HG03565 (cell line): ENCODE measurements around the gene SMARCD3.

Experiments
- ATAC-seq: cut with Tn5 transposase; IDR thresholded peaks from one replicate; pipeline ENCODE4 v1.9.1; 2021; ENCODE audit warnings: mild to moderate bottlenecking, moderate library complexity; ENCODE audit not compliant: unreplicated experiment

Gene SMARCD3

GRCh38 chr7:151212626-151213025 lies 35.9 kb downstream of the SMARCD3 start:
- ATAC-seq = no peak

- ATAC-seq = no peak
Observed at GRCh38 chr7:151211155-151211772, 37.2 kb downstream of the SMARCD3 start.

- no peak for ATAC-seq
Observed at GRCh38 chr7:151210087-151210854, 38.2 kb downstream of the SMARCD3 start, which contains the start of gene H2BK1. H2BK1 (minus strand) TSS chr7:151210488; CDS start chr7:151210318, 170 bp downstream.

- ATAC-seq = no peak
Observed at GRCh38 chr7:151209588-151209987, 38.9 kb downstream of the SMARCD3 start.

- ATAC-seq = no peak
Observed at GRCh38 chr7:151208253-151208862, 40.1 kb downstream of the SMARCD3 start.

- no peak for ATAC-seq
Observed at GRCh38 chr7:151207804-151208203, 40.7 kb downstream of the SMARCD3 start.

- no peak for ATAC-seq
Observed at GRCh38 chr7:151207315-151207714, 41.2 kb downstream of the SMARCD3 start.

GRCh38 chr7:151206914-151207313 lies 41.6 kb downstream of the SMARCD3 start:
- ATAC-seq = no peak

GRCh38 chr7:151205730-151206129 lies 42.8 kb downstream of the SMARCD3 start:
- no peak for ATAC-seq

- no peak for ATAC-seq
Observed at GRCh38 chr7:151204383-151205032, 44.0 kb downstream of the SMARCD3 start.

GRCh38 chr7:151202836-151203235 lies 45.7 kb downstream of the SMARCD3 start:
- no peak for ATAC-seq

- ATAC-seq = no peak
Observed at GRCh38 chr7:151201751-151202150, 46.7 kb downstream of the SMARCD3 start.

GRCh38 chr7:151201344-151201743 lies 47.1 kb downstream of the SMARCD3 start:
- no peak for ATAC-seq

- no peak for ATAC-seq
Observed at GRCh38 chr7:151198945-151199848, 49.3 kb downstream of the SMARCD3 start.

GRCh38 chr7:151197932-151198331 lies 50.6 kb downstream of the SMARCD3 start:
- no peak for ATAC-seq

- ATAC-seq = no peak
Observed at GRCh38 chr7:151195616-151196450, 52.7 kb downstream of the SMARCD3 start.

GRCh38 chr7:151194188-151194587 lies 54.3 kb downstream of the SMARCD3 start:
- ATAC-seq = no peak

- ATAC-seq = no peak
Observed at GRCh38 chr7:151193203-151193978, 55.1 kb downstream of the SMARCD3 start.
